Activated CD4-positive, alpha-beta T cell treated with anti-CD3 and anti-CD28 coated beads, Interleukin-2, amount 50 U/mL, for 16 hours (primary cell): Measurements from ENCODE around the gene MTERF4.

Experiments used
- DNase-seq: peaks from one replicate; pipeline ENCODE4 v3.0.0-alpha.2; 2020

Gene MTERF4

DNA sequence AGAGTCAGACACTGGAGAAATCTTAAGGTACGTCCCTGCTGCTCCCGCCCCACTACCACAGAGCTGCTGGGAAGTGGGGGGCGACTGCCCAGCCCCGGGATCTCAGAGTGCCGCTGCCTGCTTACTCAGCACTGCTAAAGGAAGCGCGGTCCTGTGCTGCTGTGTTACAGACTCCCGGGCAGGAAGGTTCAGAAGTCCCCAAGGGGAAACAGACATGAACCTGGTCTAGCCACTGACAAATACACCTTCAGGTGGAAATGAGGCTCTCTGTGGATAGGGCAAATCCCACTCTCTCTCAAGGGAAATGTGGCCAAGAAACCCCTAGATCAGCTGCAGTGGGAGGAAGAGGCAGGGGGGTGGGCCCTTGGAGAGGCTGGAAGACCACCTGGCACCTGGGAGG, 13.7 kb downstream of the MTERF4 start:
- DNase-seq = no peak

DNA sequence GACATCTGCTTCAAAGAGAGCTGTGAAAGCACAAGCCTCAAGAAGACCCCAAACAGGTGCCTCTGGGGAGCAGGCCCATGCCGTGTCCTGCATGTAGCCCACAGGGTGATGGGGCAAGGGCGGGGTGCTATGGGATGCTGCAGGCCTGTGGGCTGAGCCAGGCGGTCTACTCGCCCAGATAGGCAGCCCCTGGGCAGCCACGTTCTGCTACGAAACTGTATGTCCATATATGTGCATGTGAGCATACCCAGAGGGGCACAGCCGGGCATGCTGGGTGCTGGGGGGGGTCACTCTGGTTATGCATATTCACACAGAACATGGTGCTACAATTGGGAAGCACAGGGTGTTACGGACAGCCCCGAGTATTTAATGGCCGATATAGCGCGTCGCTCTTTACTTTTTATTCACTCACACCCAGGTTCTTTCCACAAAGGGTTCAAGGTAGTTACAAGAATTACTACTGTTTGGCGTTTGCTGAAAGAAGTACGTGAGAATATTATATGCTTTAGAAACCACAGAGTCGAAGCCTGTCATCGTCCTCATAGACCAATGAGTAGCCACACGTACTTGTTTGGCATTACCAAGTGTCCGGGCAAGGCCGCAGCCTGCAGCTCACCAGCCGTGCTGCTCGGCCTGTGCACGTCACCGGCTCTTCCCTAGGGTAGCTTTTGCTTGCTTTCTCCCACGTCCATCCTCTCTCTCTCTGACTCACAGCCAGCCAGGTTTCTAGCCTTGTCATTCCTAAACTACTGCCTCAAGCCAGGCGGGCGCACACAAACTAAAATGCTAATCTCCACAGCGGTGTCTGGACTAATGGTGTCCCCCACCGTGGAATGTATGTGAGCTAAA, 14.4 kb downstream of the MTERF4 start:
- DNase-seq = no peak

- DNase-seq = no peak
Observed at GRCh38 chr2:241084856-241085444, 17.1 kb downstream of the MTERF4 start.

- DNase-seq = no peak
Observed at GRCh38 chr2:241083091-241083415, 19.0 kb downstream of the MTERF4 start.

- no peak for DNase-seq
Observed at GRCh38 chr2:241082341-241083090, 19.6 kb downstream of the MTERF4 start.

DNA sequence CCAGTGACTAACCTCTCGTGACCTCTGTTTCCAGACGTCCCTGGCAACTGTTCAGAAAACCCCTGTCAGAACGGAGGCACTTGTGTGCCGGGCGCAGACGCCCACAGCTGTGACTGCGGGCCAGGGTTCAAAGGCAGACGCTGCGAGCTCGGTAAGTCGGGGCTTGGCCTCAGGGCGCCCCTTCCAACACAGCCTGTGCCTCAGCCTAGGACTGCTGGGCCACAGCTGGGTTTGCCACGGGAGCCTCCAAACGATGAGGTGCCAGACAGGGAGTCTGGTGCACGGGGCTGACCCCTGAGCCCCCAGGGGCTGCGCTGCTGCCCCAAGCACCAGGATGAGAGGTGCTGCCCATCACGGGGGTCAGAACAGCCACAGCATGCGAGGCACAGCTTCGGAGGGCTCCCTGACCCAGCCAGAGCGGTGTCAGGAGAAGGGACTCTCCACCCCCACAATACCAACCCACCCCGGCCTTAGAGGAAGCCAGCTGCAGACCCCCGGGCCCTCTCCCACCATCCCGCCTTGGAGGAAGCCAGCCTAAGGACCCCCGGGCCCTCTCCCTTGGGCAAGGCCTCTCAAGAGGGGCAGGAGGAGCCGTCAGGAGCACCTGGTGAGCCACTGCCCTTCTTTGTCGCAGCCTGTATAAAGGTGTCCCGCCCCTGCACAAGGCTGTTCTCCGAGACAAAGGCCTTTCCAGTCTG, 20.3 kb downstream of the MTERF4 start:
- DNase-seq = no peak

GRCh38 chr2:241081190-241081642, 20.9 kb downstream of the MTERF4 start:
- no peak for DNase-seq

GRCh38 chr2:241080405-241081189, 21.5 kb downstream of the MTERF4 start:
- DNase-seq = no peak

DNA sequence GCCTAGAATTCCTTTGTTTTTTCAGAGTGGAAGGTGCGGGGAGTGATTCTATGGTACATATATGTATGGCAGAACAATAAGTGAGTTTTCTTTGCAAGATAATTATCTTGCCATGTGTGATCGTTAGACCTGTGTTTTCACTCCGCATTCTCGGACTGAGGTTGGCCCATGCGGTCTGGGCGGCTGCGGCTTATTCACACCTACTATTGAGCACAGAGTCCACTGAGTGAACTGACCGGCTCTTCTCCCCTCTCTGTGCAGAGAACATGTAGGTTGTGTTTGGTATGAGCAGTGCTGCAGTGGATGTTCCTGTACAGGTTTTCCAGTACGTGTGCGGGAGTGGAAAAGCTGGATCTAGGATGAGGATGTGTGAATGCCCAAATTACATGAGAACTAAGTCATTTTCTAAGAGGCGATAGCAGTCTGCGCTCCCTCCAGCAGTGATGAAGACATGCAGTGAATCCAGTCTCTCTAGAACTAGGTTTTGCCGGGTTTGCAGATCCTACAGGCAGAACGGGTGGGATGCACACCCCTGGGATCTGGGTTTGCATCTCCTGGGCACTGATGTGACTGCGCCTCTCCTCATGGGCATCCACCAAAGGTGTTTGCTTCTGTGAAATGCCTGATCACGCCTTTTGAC, 27.1 kb downstream of the MTERF4 start:
- no peak for DNase-seq

DNA sequence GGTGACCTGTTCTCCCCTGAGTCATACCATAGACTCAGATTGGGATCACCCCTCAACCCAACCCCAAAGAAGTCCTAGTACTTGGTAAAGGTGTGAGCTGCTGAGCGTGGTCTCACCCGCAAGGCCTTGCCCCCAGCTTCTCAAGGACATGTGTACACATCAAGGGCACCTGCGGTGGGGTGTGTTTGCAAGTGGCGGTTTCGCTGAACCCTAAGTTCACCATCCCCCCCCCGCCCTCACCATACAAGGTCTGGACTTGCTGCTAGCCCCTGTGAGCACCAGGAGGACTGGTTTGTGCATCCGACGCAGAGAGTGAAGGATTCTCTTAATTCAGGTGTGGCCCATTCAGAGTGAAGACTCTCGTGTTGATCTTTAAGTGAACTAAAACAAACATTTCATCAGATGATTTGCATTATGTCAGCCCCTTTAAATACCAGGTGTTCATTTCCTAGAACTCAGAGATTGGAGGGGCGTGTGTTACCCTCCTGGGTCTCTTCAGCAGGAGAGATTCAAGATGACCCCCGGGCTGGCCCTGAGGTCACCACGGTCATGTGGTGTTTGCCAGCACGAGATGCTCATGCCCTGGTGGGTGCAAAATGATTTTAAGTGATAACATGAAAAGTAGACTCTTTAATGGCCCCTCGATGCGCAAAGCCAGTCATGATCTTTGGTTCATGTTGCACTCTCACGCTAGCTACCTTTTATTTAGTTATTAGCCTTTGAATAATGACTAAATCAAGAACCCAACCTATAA, 27.8 kb downstream of the MTERF4 start:
- no peak for DNase-seq

DNA sequence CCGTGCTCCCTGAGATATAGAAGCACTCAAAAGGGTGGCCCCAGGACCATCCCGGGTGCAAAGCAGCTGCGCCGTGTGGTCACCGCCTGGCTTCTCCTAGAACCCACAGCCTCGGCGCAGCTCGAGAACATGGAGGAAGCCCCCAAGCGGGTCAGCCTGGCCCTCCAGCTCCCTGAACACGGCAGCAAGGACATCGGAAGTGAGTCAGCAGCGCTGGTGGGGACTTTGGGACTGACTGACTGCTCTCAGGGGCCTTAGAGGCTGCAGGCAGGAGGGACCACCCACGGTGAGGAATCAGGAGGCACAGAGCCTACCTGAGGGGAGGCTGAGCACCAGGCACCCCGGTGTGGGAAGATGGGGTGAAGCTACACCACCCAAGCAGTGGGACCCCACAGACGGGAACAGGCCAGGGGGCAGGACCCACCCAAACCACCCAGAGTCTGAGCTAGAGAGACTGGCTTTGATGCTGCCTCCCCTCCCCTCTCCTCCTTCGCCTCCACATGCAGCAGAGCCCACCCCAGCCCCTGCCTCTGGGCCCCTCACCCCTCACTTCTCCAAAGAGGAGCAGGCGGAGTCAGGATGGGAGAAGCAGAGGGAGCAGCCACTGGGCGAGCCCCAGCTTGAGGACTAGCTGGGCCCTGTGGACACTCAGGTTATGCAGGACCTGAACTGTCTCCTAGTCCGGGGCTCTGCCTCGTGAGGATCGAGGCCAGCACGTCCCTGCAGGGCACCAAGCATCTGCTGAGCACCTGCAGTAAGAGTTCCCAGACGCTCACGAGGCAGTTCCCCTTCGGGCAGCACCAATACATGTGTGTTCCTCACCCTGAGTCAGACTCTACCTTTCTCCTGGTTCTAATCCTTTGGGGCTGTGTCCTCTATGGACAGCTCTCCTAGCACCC, 28.7 kb downstream of the MTERF4 start:
- DNase-seq = no peak

DNA sequence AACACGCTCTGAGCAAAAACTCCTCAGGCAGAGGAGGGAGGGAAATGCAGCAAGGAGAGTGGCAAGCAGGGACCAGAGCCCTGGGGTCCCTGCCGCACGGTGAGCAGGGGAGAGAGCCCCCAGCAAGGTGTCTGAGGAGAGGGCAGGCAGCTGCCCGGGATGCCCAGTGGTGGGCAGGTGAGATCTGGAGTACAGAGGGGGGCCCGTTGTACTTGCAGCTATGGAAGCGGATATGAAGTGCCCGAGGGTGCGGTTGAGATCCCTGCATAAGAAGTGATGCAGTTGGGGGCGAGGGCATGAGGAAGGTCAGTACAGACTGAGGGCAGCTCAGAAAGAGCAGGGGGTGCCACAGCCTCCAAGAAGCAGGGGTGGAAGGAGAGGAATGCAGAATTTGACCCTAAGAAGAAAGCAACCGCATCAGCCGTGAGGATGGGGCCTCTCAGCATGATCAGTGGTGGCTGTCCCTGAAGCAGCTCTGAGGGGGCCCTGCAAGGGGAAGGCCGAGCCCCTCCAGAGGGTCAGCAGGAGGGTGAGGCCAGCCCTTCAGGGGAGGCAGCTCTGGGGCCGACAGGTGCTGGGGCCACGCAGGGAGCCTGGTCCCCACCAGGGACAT, 29.4 kb downstream of the MTERF4 start:
- DNase-seq = no peak

DNA sequence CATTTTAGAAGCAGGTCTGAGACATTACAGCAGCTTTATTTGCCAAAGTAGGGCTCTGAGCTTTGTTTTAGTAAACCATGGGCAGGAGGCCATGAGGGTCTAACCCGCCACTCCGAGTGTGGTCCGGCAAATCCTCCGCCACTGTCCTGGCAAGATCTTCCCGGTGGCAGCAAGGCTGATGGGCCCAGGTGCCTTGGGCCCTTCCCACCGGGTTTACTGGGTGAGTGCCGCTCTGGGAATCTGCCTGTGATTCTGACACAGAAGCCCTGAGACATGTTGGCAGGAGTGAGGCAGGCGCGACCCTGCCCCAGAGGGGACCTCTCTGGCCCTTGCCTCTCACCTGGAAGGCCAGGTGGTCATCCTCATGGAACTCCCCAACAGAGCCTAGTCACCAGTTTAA, 29.9 kb downstream of the MTERF4 start:
- no peak for DNase-seq

GRCh38 chr2:241071677-241072111, 30.4 kb downstream of the MTERF4 start:
- DNase-seq = no peak

GRCh38 chr2:241070811-241071676, 31.0 kb downstream of the MTERF4 start:
- DNase-seq = no peak

DNA sequence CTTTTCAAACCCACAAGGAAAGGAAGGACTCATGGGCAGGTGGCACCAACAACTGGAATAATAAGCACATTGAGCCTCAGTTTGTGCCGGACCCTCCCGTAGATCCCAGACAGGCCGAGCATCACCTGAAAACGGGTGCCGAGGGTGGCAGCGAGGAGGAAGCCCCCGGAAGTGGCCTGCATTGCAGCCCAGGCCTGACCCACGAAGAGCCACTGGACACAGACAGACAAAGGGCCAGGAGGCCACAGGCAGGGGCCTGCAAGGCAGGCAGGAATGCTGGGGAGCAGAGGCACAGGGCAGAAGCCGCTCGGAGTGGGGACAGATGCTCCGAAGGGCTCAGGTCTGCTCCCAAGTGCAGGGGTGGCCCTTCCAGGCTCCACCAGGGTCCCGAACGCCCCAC, 31.7 kb downstream of the MTERF4 start:
- DNase-seq = no peak

DNA sequence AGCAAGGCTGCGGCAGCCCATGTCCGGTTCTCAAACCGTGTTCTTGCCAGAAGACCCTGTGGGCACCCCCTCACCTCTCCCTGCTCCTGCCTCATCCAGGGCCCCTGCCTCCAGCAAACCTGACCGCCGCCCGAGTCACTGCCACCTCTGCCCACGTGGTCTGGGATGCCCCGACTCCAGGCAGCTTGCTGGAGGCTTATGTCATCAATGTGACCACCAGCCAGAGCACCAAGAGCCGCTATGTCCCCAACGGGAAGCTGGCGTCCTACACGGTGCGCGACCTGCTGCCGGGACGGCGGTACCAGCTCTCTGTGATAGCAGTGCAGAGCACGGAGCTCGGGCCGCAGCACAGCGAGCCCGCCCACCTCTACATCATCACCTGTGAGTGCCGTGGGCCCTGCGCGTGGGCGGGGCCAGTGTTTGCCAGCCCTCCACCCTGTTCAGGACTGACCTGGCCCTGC, 32.2 kb downstream of the MTERF4 start:
- DNase-seq = no peak
